Effector CD4-positive, alpha-beta T cell (primary cell): ENCODE results near the gene FALEC.

ENCODE experiments used
- DNase-seq: peaks from one replicate; pipeline ENCODE4 v3.0.0-alpha.2; 2020

Gene FALEC

GRCh38 chr1:150512846-150513245, 2.7 kb upstream of the FALEC start:
- no peak for DNase-seq

- no peak for DNase-seq
Observed at GRCh38 chr1:150513351-150513791, 2.2 kb upstream of the FALEC start.

GRCh38 chr1:150514260-150514659, 1.3 kb upstream of the FALEC start:
- DNase-seq: no peak

- DNase-seq: no peak
Observed at GRCh38 chr1:150514913-150515327, 632 bp upstream of the FALEC start.

- DNase-seq: no peak
Observed at GRCh38 chr1:150516050-150516591, 569 bp downstream of the FALEC start.

- DNase-seq: no peak
Observed at GRCh38 chr1:150516616-150517015, 1.1 kb downstream of the FALEC start.

- DNase-seq: no peak
Observed at GRCh38 chr1:150521196-150521968, 5.8 kb downstream of the FALEC start.

GRCh38 chr1:150525348-150525747, 9.8 kb downstream of the FALEC start:
- no peak for DNase-seq

GRCh38 chr1:150528196-150528595, 12.6 kb downstream of the FALEC start:
- no peak for DNase-seq

- DNase-seq: no peak
Observed at GRCh38 chr1:150529017-150529416, 13.5 kb downstream of the FALEC start.

- DNase-seq: no peak
Observed at GRCh38 chr1:150530491-150531159, 15.1 kb downstream of the FALEC start.

GRCh38 chr1:150532860-150533259, 17.3 kb downstream of the FALEC start:
- no peak for DNase-seq

GRCh38 chr1:150534002-150534401, 18.4 kb downstream of the FALEC start:
- DNase-seq: no peak

- DNase-seq: no peak
Observed at GRCh38 chr1:150535511-150536287, 20.1 kb downstream of the FALEC start.

- no peak for DNase-seq
Observed at GRCh38 chr1:150536836-150537731, 21.5 kb downstream of the FALEC start.

- no peak for DNase-seq
Observed at GRCh38 chr1:150537732-150538684, 22.5 kb downstream of the FALEC start.

- no peak for DNase-seq
Observed at GRCh38 chr1:150543500-150544143, 28.1 kb downstream of the FALEC start.

GRCh38 chr1:150544204-150544603, 28.7 kb downstream of the FALEC start:
- DNase-seq: no peak

- DNase-seq: no peak
Observed at GRCh38 chr1:150545486-150546032, 30.0 kb downstream of the FALEC start.

- no peak for DNase-seq
Observed at GRCh38 chr1:150546294-150546937, 30.9 kb downstream of the FALEC start.
